IMR-90 (cell line): ENCODE results near the gene PAPPA. TPM values are rescaled to one million over a fixed set of nuclear protein-coding genes. Genes with fewer than 3 reads are reported as not detected.

Experiments used
- ATAC-seq: fragments of 200-7000 bp; cut with Tn5 transposase; 2 replicates; pipeline ENCODE4 v1.9.1; 2020; ENCODE audit warnings: low read depth, mild to moderate bottlenecking, moderate library complexity
- BruUV-seq: library from RNA; stranded (reverse); fragments of 400-500 nt; replicated peaks from 2 replicates; lab custom pipeline; 2021; lab: Mats Ljungman, UMichigan
- CTCF ChIA-PET: fragments of 300-600 bp; formaldehyde crosslinking; extraction: SDS; loops from one replicate; lab custom pipeline; 2021; ENCODE audit warnings: antibody characterized with exemption; lab: Yijun Ruan, JAX
- POLR2A ChIA-PET: fragments of 300-600 bp; sonication (Branson Sonifier 250); formaldehyde crosslinking; loops from one replicate; lab custom pipeline; 2022; ENCODE audit warnings: antibody characterized with exemption; ENCODE audit not compliant: unreplicated experiment; lab: Charles Lee
- DNase-seq: peaks from one replicate; pipeline ENCODE4 v3.0.0; 2013
- H2AFZ ChIP-seq: replicated peaks from 2 replicates; pipeline ENCODE3; 2013; ENCODE audit warnings: low read length, mild to moderate bottlenecking; ENCODE audit not compliant: poor library complexity
- H2AK5ac ChIP-seq: 2 replicates; pipeline ENCODE4 v1.6.1; 2013; ENCODE audit warnings: low read depth, low read length, inconsistent platforms
- H2AK9ac ChIP-seq: replicated peaks from 2 replicates; pipeline ENCODE3; 2013; ENCODE audit warnings: mild to moderate bottlenecking, low read depth, low read length, moderate library complexity; ENCODE audit not compliant: poor library complexity
- H2BK120ac ChIP-seq: 2 replicates; pipeline ENCODE4 v1.6.1; 2013; ENCODE audit warnings: low read depth, low read length, inconsistent platforms
- H2BK15ac ChIP-seq: 3 replicates; pipeline ENCODE4 v1.6.1; 2013; ENCODE audit warnings: low read depth, low read length, inconsistent platforms
- H2BK20ac ChIP-seq: 2 replicates; pipeline ENCODE4 v1.6.1; 2013; ENCODE audit warnings: low read depth, mild to moderate bottlenecking, inconsistent platforms, low read length, moderate library complexity
- H2BK5ac ChIP-seq: 2 replicates; pipeline ENCODE4 v1.6.1; 2013; ENCODE audit warnings: mild to moderate bottlenecking, low read depth, low read length, inconsistent platforms; ENCODE audit not compliant: poor library complexity, severe bottlenecking
- H3K14ac ChIP-seq: replicated peaks from 2 replicates; pipeline ENCODE4 v1.6.1; 2013; ENCODE audit warnings: low read depth, low read length, inconsistent platforms
- H3K18ac ChIP-seq: 2 replicates; pipeline ENCODE4 v1.6.1; 2013; ENCODE audit warnings: low read depth, low read length, control low read depth
- H3K23ac ChIP-seq: 2 replicates; pipeline ENCODE4 v1.6.1; 2013; ENCODE audit warnings: low read depth, low read length, inconsistent platforms
- H3K27ac ChIP-seq: 2 replicates; pipeline ENCODE4 v1.5.1; 2013; ENCODE audit warnings: mild to moderate bottlenecking, control low read depth, low read length; ENCODE audit not compliant: insufficient read depth
- H3K27me3 ChIP-seq: 2 replicates; pipeline ENCODE4 v1.6.1; 2013; ENCODE audit warnings: low read length; ENCODE audit not compliant: control insufficient read depth, insufficient read depth
- H3K36me3 ChIP-seq: 2 replicates; pipeline ENCODE4 v1.6.1; 2013; ENCODE audit warnings: low read length, mixed read lengths; ENCODE audit not compliant: control insufficient read depth, insufficient read depth
- H3K4ac ChIP-seq: 2 replicates; pipeline ENCODE4 v1.6.1; 2013; ENCODE audit warnings: low read depth, low read length, inconsistent platforms
- H3K4me1 ChIP-seq: 2 replicates; pipeline ENCODE4 v1.6.1; 2013; ENCODE audit warnings: low read length, mixed read lengths; ENCODE audit not compliant: control insufficient read depth, insufficient read depth
- H3K4me2 ChIP-seq: 2 replicates; pipeline ENCODE4 v1.6.1; 2013; ENCODE audit warnings: low read depth, mild to moderate bottlenecking, control low read depth, low read length, moderate library complexity
- H3K4me3 ChIP-seq: 2 replicates; pipeline ENCODE4 v1.5.1; 2013; ENCODE audit warnings: low read depth, mild to moderate bottlenecking, control low read depth, low read length, moderate library complexity; ENCODE audit not compliant: insufficient read depth
- H3K56ac ChIP-seq: 2 replicates; pipeline ENCODE4 v1.6.1; 2013; ENCODE audit warnings: low read length, inconsistent platforms; ENCODE audit not compliant: insufficient read depth; ENCODE audit errors: extremely low read depth
- H3K79me1 ChIP-seq, 2 experiments: 2 replicates each; pipeline ENCODE4 v1.6.1; 2013; ENCODE audit warnings: low read length in 2 of 2, inconsistent platforms in 1 of 2, low read depth in 1 of 2
- H3K9ac ChIP-seq: 2 replicates; pipeline ENCODE4 v1.6.1; 2013; ENCODE audit warnings: low read depth, low read length, control low read depth
- H3K9me1 ChIP-seq: 2 replicates; pipeline ENCODE4 v1.6.1; 2013; ENCODE audit warnings: low read length, inconsistent platforms; ENCODE audit not compliant: insufficient read depth
- H3K9me3 ChIP-seq: 2 replicates; pipeline ENCODE4 v1.6.1; 2013; ENCODE audit warnings: low read length; ENCODE audit not compliant: control insufficient read depth, insufficient read depth
- H4K20me1 ChIP-seq: 2 replicates; pipeline ENCODE4 v1.6.1; 2013; ENCODE audit warnings: low read length, inconsistent platforms; ENCODE audit not compliant: insufficient read depth
- H4K5ac ChIP-seq: 2 replicates; pipeline ENCODE4 v1.6.1; 2013; ENCODE audit warnings: mild to moderate bottlenecking, low read depth, low read length, control low read depth
- H4K8ac ChIP-seq, 2 experiments: 2 replicates each; pipeline ENCODE4 v1.6.1; 2013; ENCODE audit warnings: low read depth in 2 of 2, low read length in 2 of 2, control low read depth in 1 of 2, inconsistent platforms in 1 of 2
- H4K91ac ChIP-seq: 2 replicates; pipeline ENCODE4 v1.6.1; 2013; ENCODE audit warnings: low read depth, low read length, inconsistent platforms; ENCODE audit not compliant: insufficient read depth
- BHLHE40 ChIP-seq: fragments of 150-350 bp; IDR thresholded peaks from 2 replicates; pipeline ENCODE4 v1.6.1; 2016; ENCODE audit warnings: mild to moderate bottlenecking, low read depth, low read length
- CEBPB ChIP-seq: IDR thresholded peaks from 2 replicates; pipeline ENCODE4 v1.6.1; 2012; ENCODE audit warnings: low read depth, low read length, improper control_type of control experiment
- CHD1 ChIP-seq: IDR thresholded peaks from 2 replicates; pipeline ENCODE4 v1.6.1; 2012; ENCODE audit warnings: low read depth, low read length, improper control_type of control experiment
- ELK1 ChIP-seq: fragments of 150-350 bp; IDR thresholded peaks from 2 replicates; pipeline ENCODE4 v1.6.1; 2016; ENCODE audit warnings: low read depth, mild to moderate bottlenecking, low read length, moderate library complexity, borderline replicate concordance
- FOS ChIP-seq: fragments of 150-350 bp; IDR thresholded peaks from 2 replicates; pipeline ENCODE4 v1.6.1; 2016; ENCODE audit warnings: low read depth, low read length
- MAZ ChIP-seq: IDR thresholded peaks from 2 replicates; pipeline ENCODE4 v1.6.1; 2012; ENCODE audit warnings: low read depth, mild to moderate bottlenecking, low read length, improper control_type of control experiment, moderate library complexity, borderline replicate concordance
- MXI1 ChIP-seq: IDR thresholded peaks from 2 replicates; pipeline ENCODE4 v1.6.1; 2012; ENCODE audit warnings: low read depth, mild to moderate bottlenecking, low read length, moderate library complexity, borderline replicate concordance
- NFE2L2 ChIP-seq: fragments of 150-350 bp; IDR thresholded peaks from 2 replicates; pipeline ENCODE4 v1.6.1; 2016; ENCODE audit warnings: low read depth, mild to moderate bottlenecking, low read length
- POLR2A ChIP-seq: IDR thresholded peaks from 2 replicates; pipeline ENCODE4 v1.6.1; 2012; ENCODE audit warnings: mild to moderate bottlenecking, low read depth, low read length
- RAD21 ChIP-seq: IDR thresholded peaks from 2 replicates; pipeline ENCODE4 v1.6.1; 2012; ENCODE audit warnings: low read length, improper control_type of control experiment
- RCOR1 ChIP-seq: IDR thresholded peaks from 2 replicates; pipeline ENCODE4 v1.6.1; 2012; ENCODE audit warnings: mild to moderate bottlenecking, low read length, improper control_type of control experiment; ENCODE audit not compliant: insufficient replicate concordance
- RFX5 ChIP-seq: IDR thresholded peaks from 2 replicates; pipeline ENCODE4 v1.8.0; 2012; ENCODE audit warnings: low read depth, mild to moderate bottlenecking, low read length, moderate library complexity
- SMC3 ChIP-seq: fragments of 150-350 bp; IDR thresholded peaks from 2 replicates; pipeline ENCODE4 v1.6.1; 2016; ENCODE audit warnings: low read depth, mild to moderate bottlenecking, antibody characterized with exemption, low read length, moderate library complexity
- USF2 ChIP-seq: fragments of 150-350 bp; IDR thresholded peaks from 2 replicates; pipeline ENCODE4 v1.6.1; 2017; ENCODE audit warnings: mild to moderate bottlenecking, antibody characterized with exemption, low read length, low read depth
- WGBS, 2 experiments: methylation state at CpG; one replicate each; pipeline versions ENCODE4 v1.1.5 to v1.1.7; 2013; ENCODE audit warnings: missing lambda C conversion rate in 2 of 2; ENCODE audit not compliant: insufficient read length in 1 of 2; ENCODE audit errors: extremely low coverage in 2 of 2; 5-methylcytosine and 5-hydroxymethylcytosine counted together
- dilution Hi-C: fragments of 300-500 bp; cut with HindIII; formaldehyde crosslinking; loops from one replicate; pipeline ENCODE4 v1.14.3; 2018; ENCODE audit warnings: low sequenced_read_pairs; ENCODE audit not compliant: unreplicated experiment
- in situ Hi-C: fragments of 300-500 bp; cut with MboI; formaldehyde crosslinking; loops from 3 replicates; pipeline ENCODE4 v1.14.3; 2019; ENCODE audit warnings: low sequenced_read_pairs, inconsistent platforms, mixed read lengths
- intact Hi-C: fragments of 100-400 bp; cut with micrococcal nuclease; formaldehyde crosslinking; loops from 2 replicates; pipeline ENCODE4 v1.10.0; 2022
- polyA plus RNA-seq, 3 experiments: library from polyadenylated mRNA; depleted of rRNA; stranded (reverse); fragments of >200 nt; gene quantifications; 2 replicates each; pipeline ENCODE4 v1.2.3, GENCODE V29; 2012; ENCODE audit warnings: low replicate concordance in 1 of 3
- total RNA-seq: library from RNA; depleted of rRNA; stranded (reverse); fragments of >200 nt; gene quantifications from 2 replicates; pipeline ENCODE4 v1.2.3, GENCODE V29; 2012

The PAPPA gene
- total and polyA plus RNA-seq, 2 of the 4 experiments (the other 2 are of a cell fraction) = 8.3 to 12.4 TPM

- TF ChIP-seq ELK1 (no peak), USF2 (no peak)
Observed at GRCh38 chr9:116358251-116358650, 204.7 kb downstream of the PAPPA start (continued).

GRCh38 chr9:116360016-116360415, 206.4 kb downstream of the PAPPA start:
- no peak overlapping the region for H4K8ac ChIP-seq
- H3K27me3 ChIP-seq = no peaks in the 10 kb centered on the region
- ATAC-seq (no peak), DNase-seq (no peak)
- no peak overlapping the region for H2BK5ac ChIP-seq
- H3K79me1 ChIP-seq = no peaks in the 10 kb centered on the region
- peaks cover 80% of the 10 kb centered on the region for H3K36me3 ChIP-seq
- no peak overlapping the region for H2BK15ac ChIP-seq
- no peak overlapping the region for H3K4me3 ChIP-seq
- H3K27ac ChIP-seq = no peak overlapping the region
- no peaks in the 10 kb centered on the region for H3K9me3 ChIP-seq
- H3K23ac ChIP-seq = no peak overlapping the region
- WGBS, 2 experiments = 0% methylated on average over 1 of the region's 4 CpGs; no CpG with 5 or more reads in 1 of the 2 experiments
- intact Hi-C loops (no loop called here), in situ Hi-C loops (no loop called here), dilution Hi-C loops (no loop called here)
- no peak overlapping the region for H2BK20ac ChIP-seq
- no peak overlapping the region for H3K4ac ChIP-seq
- H2AK9ac ChIP-seq = no peak overlapping the region
- POLR2A ChIA-PET = no interaction called here
- no peak overlapping the region for H4K5ac ChIP-seq
- BruUV-seq = no TSS peak
- H3K14ac ChIP-seq = no peak overlapping the region
- no peak overlapping the region for H3K4me2 ChIP-seq
- no peak overlapping the region for H4K91ac ChIP-seq
- CTCF ChIA-PET = no interaction called here
- H4K20me1 ChIP-seq = peaks cover 10% of the 10 kb centered on the region; the same call in 1 of the 2 replicates
- no peak overlapping the region for H3K56ac ChIP-seq
- peaks cover 6% of the 10 kb centered on the region for H3K4me1 ChIP-seq
- peaks cover 5% of the 10 kb centered on the region; the same call in 1 of the 2 replicates for H3K9me1 ChIP-seq
- H3K18ac ChIP-seq = no peak overlapping the region
- no peak overlapping the region for H2BK120ac ChIP-seq
- H2AFZ ChIP-seq = no peak overlapping the region
- no peak overlapping the region for H3K9ac ChIP-seq
- H2AK5ac ChIP-seq = no peak overlapping the region
- no peak for TF ChIP-seq ELK1
- no peak for TF ChIP-seq RAD21
- TF ChIP-seq CEBPB = no peak
- no peak for TF ChIP-seq BHLHE40
- TF ChIP-seq MXI1 = no peak
- no peak for TF ChIP-seq POLR2A
- no peak for TF ChIP-seq MAZ
- TF ChIP-seq SMC3 = no peak
- no peak for TF ChIP-seq FOS
- TF ChIP-seq USF2 = no peak
- no peak for TF ChIP-seq RCOR1
- no peak for TF ChIP-seq NFE2L2
- no peak for TF ChIP-seq RFX5
- no peak for TF ChIP-seq CHD1
